ENCODE measurements around the gene TREX2.
"Not testable (repeated sequence)": the region's sequence is repeated elsewhere in the genome, so short reads cannot be mapped to it uniquely, and the experiment has no call there.

TREX2 gene

GRCh38 chrX:153410888-153411254 lies 35.0 kb downstream of the TREX2 start:
- Mint-ChIP-seq H3K4me3 (peak overlapping the region; percentile 63 to 78), H3K27me3 (no peaks in the 10 kb centered on the region), H3K9me3 (no peaks in the 10 kb centered on the region), H3K27ac (peak overlapping the region in 1 of 2 donors; percentile 60), H3K4me1 (ENCODE audit: low read depth in 2 of 2) (peaks cover 7 to 13% of the 10 kb centered on the region in 2 donors), H3K36me3 (ENCODE audit: insufficient read depth) (no peaks in the 10 kb centered on the region)
- DNase-seq (no peak), ATAC-seq (replicated peaks) (no peak)

GRCh38 chrX:153410373-153410772 lies 35.5 kb downstream of the TREX2 start:
- no peak for ATAC-seq (replicated peaks)
- DNase-seq, result no peak
- no peaks in the 10 kb centered on the region for H3K9me3 Mint-ChIP-seq

GRCh38 chrX:153409414-153410101 lies 36.3 kb downstream of the TREX2 start:
- no peaks in the 10 kb centered on the region for H3K9me3 Mint-ChIP-seq
- no peak for ATAC-seq (replicated peaks)

More at GRCh38 chrX:153410373-153410772, 35.5 kb downstream of the TREX2 start:
- Mint-ChIP-seq H3K27me3 (no peaks in the 10 kb centered on the region), H3K27ac (no peak overlapping the region), H3K4me3 (no peak overlapping the region), H3K36me3 (ENCODE audit: insufficient read depth) (no peaks in the 10 kb centered on the region), H3K4me1 (ENCODE audit: low read depth in 2 of 2) (peaks cover 7 to 13% of the 10 kb centered on the region in 2 donors)

GRCh38 chrX:153408871-153409351 lies 36.9 kb downstream of the TREX2 start:
- H3K4me3 Mint-ChIP-seq, result no peak overlapping the region
- no peaks in the 10 kb centered on the region for H3K36me3 Mint-ChIP-seq (ENCODE audit: insufficient read depth)
- no peak overlapping the region for H3K27ac Mint-ChIP-seq
- no peaks in the 10 kb centered on the region for H3K9me3 Mint-ChIP-seq
- peaks cover 7 to 13% of the 10 kb centered on the region in 2 donors for H3K4me1 Mint-ChIP-seq (ENCODE audit: low read depth in 2 of 2)
- ATAC-seq (replicated peaks) (no peak), DNase-seq (no peak)
- H3K27me3 Mint-ChIP-seq, result no peaks in the 10 kb centered on the region

More at GRCh38 chrX:153409414-153410101, 36.3 kb downstream of the TREX2 start:
- Mint-ChIP-seq H3K27me3 (no peaks in the 10 kb centered on the region), H3K36me3 (ENCODE audit: insufficient read depth) (no peaks in the 10 kb centered on the region), H3K27ac (no peak overlapping the region), H3K4me3 (no peak overlapping the region), H3K4me1 (ENCODE audit: low read depth in 2 of 2) (peaks cover 7 to 13% of the 10 kb centered on the region in 2 donors)
- no peak for DNase-seq

- no peak for ATAC-seq (replicated peaks)
- DNase-seq, result no peak
- Mint-ChIP-seq H3K4me3 (no peak overlapping the region), H3K27me3 (no peaks in the 10 kb centered on the region), H3K27ac (no peak overlapping the region), H3K36me3 (ENCODE audit: insufficient read depth) (no peaks in the 10 kb centered on the region), H3K9me3 (no peaks in the 10 kb centered on the region), H3K4me1 (ENCODE audit: low read depth in 2 of 2) (peaks cover 7 to 11% of the 10 kb centered on the region in 2 donors)
These were observed 37.6 kb downstream of the TREX2 start for GRCh38 chrX:153408221-153408721.

GRCh38 chrX:153407736-153408135 lies 38.1 kb downstream of the TREX2 start:
- DNase-seq (no peak), ATAC-seq (replicated peaks) (no peak)
- H3K27me3 Mint-ChIP-seq, result no peaks in the 10 kb centered on the region
- no peak overlapping the region for H3K27ac Mint-ChIP-seq
- H3K4me3 Mint-ChIP-seq, result no peak overlapping the region
- H3K36me3 Mint-ChIP-seq (ENCODE audit: insufficient read depth), result no peaks in the 10 kb centered on the region
- H3K4me1 Mint-ChIP-seq (ENCODE audit: low read depth in 2 of 2), result peaks cover 7 to 11% of the 10 kb centered on the region in 2 donors
- no peaks in the 10 kb centered on the region for H3K9me3 Mint-ChIP-seq

GRCh38 chrX:153406903-153407302 lies 39.0 kb downstream of the TREX2 start:
- no peaks in the 10 kb centered on the region for H3K36me3 Mint-ChIP-seq (ENCODE audit: insufficient read depth)

GRCh38 chrX:153406011-153406410 lies 39.8 kb downstream of the TREX2 start:
- Mint-ChIP-seq H3K36me3 (ENCODE audit: insufficient read depth) (no peaks in the 10 kb centered on the region), H3K4me3 (no peak overlapping the region), H3K9me3 (no peaks in the 10 kb centered on the region), H3K27me3 (no peaks in the 10 kb centered on the region), H3K27ac (no peak overlapping the region), H3K4me1 (ENCODE audit: low read depth in 2 of 2) (peaks cover 2 to 3% of the 10 kb centered on the region in 2 donors)
- DNase-seq, result no peak
- no peak for ATAC-seq (replicated peaks)

More at GRCh38 chrX:153406903-153407302, 39.0 kb downstream of the TREX2 start:
- Mint-ChIP-seq H3K4me3 (no peak overlapping the region), H3K27ac (no peak overlapping the region), H3K9me3 (no peaks in the 10 kb centered on the region), H3K27me3 (no peaks in the 10 kb centered on the region), H3K4me1 (ENCODE audit: low read depth in 2 of 2) (peaks cover 4 to 5% of the 10 kb centered on the region in 2 donors)
- no peak for DNase-seq
- ATAC-seq (replicated peaks), result no peak

GRCh38 chrX:153405426-153405825 lies 40.4 kb downstream of the TREX2 start:
- H3K9me3 Mint-ChIP-seq, result no peaks in the 10 kb centered on the region
- no peak overlapping the region for H3K4me3 Mint-ChIP-seq
- H3K36me3 Mint-ChIP-seq (ENCODE audit: insufficient read depth), result no peaks in the 10 kb centered on the region
- ATAC-seq (replicated peaks) (no peak), DNase-seq (no peak)
- H3K27me3 Mint-ChIP-seq, result no peaks in the 10 kb centered on the region
- no peaks in the 10 kb centered on the region for H3K4me1 Mint-ChIP-seq (ENCODE audit: low read depth in 2 of 2)
- H3K27ac Mint-ChIP-seq, result no peak overlapping the region

GRCh38 chrX:153404333-153404732 lies 41.5 kb downstream of the TREX2 start:
- DNase-seq; H3K4me3 Mint-ChIP-seq; H3K4me1 Mint-ChIP-seq (ENCODE audit: low read depth in 2 of 2); H3K36me3 Mint-ChIP-seq (ENCODE audit: insufficient read depth); ATAC-seq (replicated peaks); H3K27me3 Mint-ChIP-seq; H3K27ac Mint-ChIP-seq; H3K9me3 Mint-ChIP-seq: not testable (repeated sequence)

- H3K4me1 Mint-ChIP-seq (ENCODE audit: low read depth in 2 of 2), result no peaks in the 10 kb centered on the region
These were observed 44.6 kb downstream of the TREX2 start, which contains the start of gene PNMA6E for GRCh38 chrX:153401133-153401764. Gene PNMA6E, minus strand, starts transcription at chrX:153401350. Its CDS starts 2,501 bp downstream, at chrX:153398849.

GRCh38 chrX:153400146-153401132 lies 45.4 kb downstream of the TREX2 start:
- peak overlapping the region in 1 of 2 donors; percentile 67 for H3K27ac Mint-ChIP-seq
- H3K27me3 Mint-ChIP-seq, result no peaks in the 10 kb centered on the region
- H3K9me3 Mint-ChIP-seq, result no peaks in the 10 kb centered on the region
- no peak overlapping the region for H3K4me3 Mint-ChIP-seq
- DNase-seq (peak; percentile 30 to 49 (median 48)), ATAC-seq (replicated peaks) (peak; percentile 79)
- H3K36me3 Mint-ChIP-seq (ENCODE audit: insufficient read depth), result no peaks in the 10 kb centered on the region
- H3K4me1 Mint-ChIP-seq (ENCODE audit: low read depth in 2 of 2), result peaks cover 0 to under 1% of the 10 kb centered on the region in 2 donors

More at GRCh38 chrX:153401133-153401764, 44.6 kb downstream of the TREX2 start, which contains the start of gene PNMA6E:
- Mint-ChIP-seq H3K4me3 (no peak within 1 kb of the TSS), H3K36me3 (ENCODE audit: insufficient read depth) (no peaks in the 10 kb centered on the region), H3K27me3 (no peaks in the 10 kb centered on the region), H3K9me3 (no peaks in the 10 kb centered on the region), H3K27ac (no peak within 1 kb of the TSS)
- ATAC-seq (replicated peaks) (no peak), DNase-seq (no peak)

Data from effector memory CD8-positive, alpha-beta T cell (primary cell).